Tongue (tissue), 2 donors: ENCODE data around the gene EIF1. TPM values are rescaled to one million over a fixed set of nuclear protein-coding genes. Genes with fewer than 3 reads are reported as not detected.
"Not testable (repeated sequence)": the region's sequence is repeated elsewhere in the genome, so short reads cannot be mapped to it uniquely, and the experiment has no call there.

Source experiments
- DNase-seq: peaks from one replicate; pipeline ENCODE4 v3.0.0-alpha.2; 2015
- total RNA-seq: library from RNA; depleted of rRNA; stranded (reverse); fragments of >200 nt; gene quantifications from one replicate; pipeline ENCODE4 v1.2.3, GENCODE V29; 2014

Gene EIF1
- 261 TPM for total RNA-seq

DNA sequence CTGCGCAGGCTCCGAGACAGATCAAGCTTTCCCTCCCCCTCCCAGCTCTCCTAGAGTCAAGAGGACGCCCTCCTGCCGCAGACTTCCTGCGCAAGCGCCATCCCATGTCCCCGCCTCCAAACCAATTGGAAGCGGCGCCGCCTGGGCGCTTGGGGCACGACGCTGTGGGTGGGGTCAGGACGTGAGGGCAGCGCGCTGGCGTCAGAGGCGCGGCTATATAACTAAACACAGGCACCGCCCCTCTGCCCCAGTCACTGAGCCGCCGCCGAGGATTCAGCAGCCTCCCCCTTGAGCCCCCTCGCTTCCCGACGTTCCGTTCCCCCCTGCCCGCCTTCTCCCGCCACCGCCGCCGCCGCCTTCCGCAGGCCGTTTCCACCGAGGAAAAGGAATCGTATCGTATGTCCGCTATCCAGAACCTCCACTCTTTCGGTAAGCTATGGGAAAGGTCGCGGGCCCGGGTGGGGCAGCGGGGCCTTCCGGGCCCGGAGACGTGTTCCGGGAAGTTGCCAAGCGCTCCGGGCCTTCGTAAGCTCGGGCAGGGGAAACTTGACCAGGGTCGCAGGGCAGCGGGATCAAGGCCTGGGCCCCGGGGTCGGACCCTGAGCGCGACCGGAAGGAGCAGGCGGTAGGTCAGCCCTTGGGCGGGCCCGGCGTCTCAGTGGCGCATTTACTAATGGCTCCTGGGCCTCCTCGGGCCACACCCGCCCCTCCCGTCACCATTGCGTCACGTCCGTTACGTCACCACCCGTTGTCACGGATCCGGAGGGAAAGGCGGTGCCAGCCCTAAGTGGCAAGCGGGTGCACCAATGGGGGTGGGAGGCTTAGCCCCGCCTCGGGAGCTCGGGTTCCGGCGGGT is at the start of gene EIF1:
TSS of gene EIF1 (plus strand) at position 245 of the 856 bp plus-strand sequence. CDS start at position 399, 154 bp downstream.
- peak; percentile 100 for DNase-seq

DNA sequence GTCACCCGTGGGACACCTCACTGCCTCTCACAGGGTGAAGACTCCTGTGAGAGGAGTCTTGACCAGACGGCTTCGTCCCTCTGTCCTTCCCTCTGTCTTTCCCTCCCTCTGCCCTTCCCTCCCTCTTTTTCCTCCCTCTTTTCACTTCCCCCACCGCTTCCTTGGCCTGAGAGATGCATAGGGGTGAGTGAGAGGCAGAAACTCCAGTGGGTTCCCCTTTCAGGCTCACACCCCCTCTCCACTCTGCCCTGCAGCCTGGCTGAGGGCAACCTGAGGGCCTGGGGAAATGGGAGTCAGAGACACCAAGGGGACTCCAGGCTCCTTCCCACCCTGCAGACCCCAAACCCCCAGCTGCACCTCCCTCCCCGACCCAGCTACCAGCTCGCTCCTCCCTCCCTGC is 49.7 kb upstream of the EIF1 start:
- no peak for DNase-seq

DNA sequence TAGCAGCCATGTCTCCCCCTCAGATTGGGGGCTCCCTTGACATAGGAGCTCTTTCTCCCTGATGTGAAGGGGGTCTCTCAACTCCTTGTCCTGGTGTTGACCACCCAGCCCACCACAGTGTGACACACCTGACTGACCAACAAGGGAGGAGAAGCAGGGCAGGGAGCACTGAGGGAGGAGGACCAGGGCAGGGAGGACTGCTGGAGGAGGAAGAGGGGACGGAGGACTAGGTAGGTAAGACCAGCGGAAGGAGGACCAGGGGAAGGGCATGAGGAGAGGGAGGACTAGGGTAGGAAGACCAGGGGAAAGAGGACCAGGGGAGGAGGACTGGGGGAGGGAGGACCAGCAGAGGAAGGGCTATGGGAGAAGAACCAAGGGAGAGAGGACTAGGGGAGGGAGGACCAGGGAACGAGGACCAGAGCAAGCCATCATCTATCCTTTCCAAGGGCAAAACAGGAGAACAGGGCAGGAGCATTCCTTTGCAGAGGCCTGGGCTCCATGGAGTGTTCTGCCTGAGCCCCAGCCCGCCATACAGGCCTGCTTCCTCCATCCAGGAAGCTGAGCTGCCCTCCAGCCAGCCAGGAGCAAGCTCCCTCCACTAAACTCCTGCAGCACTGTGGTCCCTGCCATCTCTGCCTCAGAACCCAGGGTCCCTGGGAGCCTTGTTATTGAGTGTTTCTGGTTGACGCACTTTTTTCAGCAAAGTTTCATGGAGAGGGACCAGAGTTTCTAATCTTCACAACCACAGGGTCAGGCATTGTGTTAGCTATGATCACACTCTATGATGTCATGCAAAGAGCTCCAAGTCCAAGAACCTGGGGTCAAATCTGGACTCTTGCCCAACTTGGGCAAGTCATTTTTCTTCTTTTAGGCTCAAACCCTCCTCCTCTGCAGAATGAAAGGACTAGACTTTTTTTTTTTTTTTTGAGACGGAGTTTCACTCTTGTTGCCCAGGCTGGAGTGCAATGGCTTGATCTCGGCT is 48.9 kb upstream of the EIF1 start:
- DNase-seq, result no peak

DNA sequence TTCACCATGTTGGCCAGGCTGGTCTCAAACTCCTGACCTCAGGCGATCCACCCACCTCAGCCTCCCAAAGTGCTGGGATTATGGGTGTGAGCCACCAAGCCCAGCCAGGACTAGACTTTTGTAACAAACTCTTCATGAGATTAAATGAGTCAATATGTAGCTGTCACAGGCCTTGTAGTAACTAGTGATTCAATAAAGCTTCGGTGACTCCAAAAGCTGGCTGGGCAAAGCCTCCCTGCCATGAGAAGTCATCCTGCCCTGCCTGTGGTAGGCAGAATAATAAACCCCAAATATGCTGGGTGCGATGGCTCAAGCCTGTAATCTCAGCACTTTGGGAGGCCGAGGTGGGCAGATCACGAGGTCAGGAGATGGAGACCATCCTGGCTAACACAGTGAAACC is 48.1 kb upstream of the EIF1 start:
- DNase-seq, result not testable (repeated sequence)

DNA sequence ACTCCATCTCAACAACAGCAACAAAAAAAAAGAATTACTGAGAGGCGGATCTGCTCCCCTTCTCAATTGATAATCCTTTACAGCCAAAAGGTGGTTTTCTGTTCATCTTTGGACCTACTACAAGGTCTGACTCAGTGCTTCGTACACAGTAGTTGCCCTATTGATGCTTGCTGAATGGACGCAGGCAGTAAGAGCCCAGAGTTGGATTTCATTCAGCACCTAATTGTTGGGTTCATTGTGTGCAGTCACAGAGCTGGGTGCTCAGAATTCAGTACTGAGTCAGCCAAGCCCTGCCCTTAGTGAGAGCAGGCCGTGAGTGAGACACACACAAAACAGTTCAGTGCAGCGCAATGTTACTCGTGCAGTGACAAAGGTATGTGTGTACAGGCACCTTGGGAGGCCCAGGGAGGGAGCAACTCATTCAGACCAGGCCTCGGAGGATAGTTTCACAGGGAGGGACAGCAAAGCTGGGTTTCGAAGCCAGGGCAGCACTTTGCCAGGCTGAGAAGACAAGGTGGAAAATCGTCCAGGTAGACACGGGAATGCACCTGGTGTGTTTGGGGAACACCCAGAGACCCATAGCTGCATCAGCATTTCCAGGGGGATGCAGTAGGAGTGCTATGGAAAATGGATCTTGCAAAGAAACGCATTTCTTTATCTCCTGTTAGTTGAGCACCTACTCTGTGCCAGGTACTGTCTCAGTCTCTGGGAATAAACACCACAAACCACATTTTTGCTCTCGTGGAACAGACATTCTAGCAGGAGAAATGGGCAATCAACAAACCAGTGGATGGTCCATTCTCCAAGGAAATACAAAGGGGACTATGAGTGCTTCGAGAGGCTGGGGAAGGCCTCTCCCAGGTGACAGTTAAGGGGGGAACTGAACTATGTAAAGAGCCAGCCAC is 46.2 kb upstream of the EIF1 start:
- DNase-seq, result no peak

DNA sequence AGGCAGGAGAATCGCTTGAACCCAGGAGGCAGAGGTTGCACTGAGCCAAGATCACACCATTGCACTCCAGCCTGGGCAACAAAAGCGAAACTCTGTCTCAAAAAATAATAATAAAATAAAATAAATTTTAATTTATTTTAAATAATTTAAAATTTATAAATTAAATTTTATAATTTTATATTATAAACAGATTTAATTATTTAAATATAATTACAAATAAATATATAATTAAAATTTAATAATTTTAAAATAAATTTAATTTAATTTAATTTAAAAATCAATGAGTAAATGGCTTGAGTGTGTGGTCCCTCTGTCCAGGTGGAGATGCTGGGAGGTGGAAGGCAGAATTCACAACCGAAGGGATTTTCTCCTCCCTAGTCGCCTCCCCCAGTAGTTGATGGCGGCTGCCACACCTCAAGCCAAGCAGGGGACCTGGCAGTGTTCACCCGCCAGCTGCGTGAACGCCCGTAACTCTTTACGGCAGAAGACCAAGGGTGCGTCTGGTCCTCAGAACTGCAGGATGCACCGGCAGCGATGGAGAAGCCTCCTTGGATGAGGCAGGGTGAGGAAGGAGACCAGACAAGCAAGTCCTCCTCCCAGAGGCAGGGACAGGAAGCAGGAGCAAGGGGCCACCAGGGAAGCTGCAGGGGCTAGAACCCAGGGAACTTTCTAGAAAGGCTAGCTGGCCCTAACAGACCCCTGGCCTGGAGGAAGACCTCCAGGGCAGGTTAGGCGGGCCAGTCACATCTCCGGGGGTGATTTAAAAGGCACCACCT is 41.5 kb upstream of the EIF1 start:
- DNase-seq, result no peak

DNA sequence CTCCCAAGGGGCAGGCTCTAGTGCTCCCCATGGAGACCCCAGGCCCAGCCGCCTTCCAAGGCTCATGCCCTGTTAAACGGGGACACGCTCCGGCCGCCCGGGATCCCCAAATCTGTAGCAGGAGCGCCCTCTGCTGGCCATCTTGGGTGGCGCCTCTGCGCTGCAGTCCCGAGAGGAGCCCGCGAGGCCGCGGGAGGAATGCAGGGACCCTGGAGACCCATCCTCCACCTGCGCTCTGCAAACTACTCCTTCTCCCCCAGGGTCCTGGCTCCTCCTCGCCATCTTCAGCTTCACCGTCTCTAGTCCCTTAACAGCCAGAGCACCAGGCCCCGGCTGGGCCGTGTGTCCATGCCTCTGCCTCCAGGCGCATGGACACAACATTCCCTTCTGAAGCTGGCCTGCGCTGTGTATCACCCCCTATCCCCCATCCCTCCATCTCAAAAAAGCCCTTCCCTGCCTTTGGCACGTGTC is 40.7 kb upstream of the EIF1 start:
- peak; percentile 92 for DNase-seq

DNA sequence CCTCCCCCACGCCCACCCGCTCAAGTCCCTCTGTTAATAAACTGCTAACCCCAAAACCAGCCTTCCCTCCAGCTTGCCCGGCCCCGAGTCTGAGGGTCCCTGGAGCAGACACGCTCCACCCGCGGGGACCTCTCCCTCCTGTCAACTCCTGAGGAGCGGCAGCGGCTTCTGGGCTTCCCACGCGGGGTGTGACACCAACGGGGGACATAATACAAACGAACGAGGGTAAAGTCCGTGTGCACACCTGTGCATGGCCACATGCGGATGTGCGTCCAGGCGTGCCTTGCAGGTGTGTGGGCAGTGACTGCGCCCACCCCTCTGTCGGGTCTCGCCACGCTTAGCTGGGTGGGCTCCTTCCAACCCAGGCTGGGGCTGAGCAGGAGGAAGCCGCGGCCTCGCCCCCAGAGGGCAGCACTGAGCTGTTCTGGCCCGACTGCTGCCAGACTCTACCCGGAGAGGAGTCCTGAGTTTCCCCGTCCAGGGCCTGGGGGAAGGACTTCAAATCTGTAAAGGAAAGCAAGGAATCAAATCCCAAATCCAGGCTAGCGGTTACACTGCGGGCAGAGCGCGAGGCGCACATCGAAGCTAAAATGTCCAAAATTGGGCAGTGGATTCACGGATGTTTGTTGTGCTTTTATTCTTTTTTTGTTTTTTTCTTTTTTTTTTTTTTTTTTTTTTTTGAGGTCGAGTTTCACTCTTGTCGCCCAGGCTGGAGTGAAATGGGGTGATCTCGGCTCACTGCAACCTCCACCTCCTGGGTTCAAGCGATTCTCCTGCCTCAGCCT is 40.1 kb upstream of the EIF1 start:
- peak; percentile 93 for DNase-seq

DNA sequence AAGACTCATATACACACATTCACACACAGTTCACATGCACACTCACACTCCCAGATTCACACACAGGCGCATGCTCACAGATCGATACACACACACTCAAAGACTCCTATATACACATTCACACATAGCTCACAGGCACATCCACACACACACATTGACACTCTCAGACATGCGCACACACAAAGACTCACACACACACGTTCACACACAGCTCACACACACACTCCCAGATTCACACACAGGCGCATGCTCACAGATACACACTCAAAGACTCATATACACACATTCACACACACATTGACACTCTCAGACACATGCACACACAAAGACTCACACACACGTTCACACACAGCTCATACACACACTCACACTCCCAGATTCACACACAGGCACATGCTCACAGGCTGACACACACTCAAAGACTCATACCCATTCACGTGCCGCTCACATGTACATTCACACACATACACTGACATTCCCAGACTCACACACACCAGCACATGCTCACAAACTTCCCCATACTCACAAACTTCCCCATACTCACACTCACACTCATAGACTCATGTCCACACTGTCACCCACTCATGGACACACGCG is 38.7 kb upstream of the EIF1 start:
- no peak for DNase-seq

DNA sequence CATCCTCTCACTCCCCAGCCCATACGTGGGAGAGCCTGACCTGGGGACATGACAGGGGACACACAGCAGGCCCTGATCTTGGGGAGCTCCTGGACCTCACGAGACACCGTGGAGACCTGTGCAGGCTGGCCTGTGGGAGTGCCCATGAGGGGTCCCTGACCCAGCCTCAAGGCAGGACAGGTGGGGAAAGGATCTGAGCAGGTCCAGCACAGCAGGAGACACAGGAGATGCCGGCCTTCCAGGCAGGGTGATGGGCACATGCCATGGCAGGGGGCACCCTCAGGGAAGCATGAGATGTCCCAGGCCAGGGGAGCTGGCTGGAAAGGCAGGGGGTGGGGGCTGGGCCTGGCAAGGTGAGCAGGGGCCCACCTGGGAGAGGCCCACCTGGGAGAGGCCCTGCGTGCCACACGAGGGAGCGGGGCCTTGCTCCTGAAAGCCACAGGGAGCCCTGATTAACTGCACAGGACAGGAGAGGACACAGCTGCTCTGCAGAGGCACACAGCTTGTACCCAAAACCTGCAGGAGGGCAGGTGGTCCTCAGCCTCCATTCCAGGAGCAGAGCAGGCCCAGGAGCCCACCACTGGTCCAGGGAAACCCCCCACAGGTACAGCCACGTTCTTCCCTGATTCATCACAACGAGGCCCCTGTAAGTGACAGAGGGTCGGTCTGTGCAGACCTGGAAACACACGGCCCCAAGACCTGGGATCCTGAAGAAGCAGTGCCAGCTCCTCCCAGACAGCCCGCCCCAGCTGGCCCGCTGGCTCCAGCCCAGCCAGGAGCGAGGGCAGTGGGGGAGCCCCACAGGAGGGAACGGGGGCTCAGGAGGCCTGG is 37.7 kb upstream of the EIF1 start:
- DNase-seq, result peak; percentile 95

DNA sequence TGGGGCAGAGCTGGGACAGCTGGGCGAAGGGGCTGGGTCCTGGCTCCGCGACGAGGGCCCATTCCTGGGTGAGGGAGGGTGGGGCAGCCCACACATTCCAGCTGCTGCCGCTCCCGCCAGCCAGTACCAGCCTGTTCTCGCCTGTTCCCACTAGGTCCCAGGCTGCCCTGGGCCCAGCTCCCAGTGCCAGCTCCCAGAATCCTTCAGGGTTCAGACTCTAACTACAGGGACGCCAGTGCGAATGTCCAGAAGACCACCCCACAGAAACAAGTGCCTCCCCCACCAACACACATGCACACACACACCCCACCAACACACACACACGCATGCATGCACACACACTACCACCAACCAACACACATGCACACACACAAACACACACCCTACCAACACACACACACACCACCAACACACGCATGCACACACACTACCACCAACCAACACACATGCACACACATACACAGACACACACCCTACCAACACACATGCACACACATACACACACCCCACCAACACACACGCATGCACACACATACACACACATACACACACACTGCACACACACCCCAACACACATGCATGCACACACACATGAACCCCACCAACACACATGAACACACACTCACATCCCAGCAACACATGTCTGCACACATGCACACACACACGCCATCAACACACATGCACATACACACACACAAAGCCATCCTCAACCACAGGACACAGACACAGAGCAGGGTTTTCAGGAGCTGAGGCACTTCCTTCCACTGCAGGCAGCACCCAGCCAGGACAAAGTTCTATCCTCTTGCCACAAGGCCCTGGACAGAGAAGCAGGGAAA is 36.8 kb upstream of the EIF1 start:
- DNase-seq, result no peak

DNA sequence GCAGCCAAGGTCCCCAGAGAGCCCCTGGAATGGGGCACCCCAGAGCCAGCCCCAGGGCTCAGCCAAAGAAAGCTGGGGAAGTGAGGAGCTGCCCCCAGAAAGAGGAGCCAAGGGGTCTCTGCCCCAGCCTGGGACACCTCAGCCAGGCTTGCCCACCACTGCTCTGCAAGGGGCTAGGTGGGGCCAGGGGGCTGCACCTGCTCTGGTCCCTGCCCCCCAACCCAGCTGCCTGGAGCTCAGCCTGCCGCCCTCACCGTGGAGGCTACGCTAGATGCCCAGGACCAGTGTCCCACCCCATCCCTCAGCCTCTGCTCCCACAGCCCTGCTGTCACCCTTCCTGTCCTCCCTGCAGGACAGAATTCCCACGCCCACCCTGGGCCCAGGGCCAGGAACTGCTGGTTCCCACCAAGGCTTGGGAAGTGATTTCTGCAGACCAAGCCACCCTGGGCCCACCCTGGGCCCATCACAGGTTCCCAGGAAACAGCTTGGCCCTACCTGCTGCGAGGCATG is 36.2 kb upstream of the EIF1 start:
- DNase-seq, result no peak

DNA sequence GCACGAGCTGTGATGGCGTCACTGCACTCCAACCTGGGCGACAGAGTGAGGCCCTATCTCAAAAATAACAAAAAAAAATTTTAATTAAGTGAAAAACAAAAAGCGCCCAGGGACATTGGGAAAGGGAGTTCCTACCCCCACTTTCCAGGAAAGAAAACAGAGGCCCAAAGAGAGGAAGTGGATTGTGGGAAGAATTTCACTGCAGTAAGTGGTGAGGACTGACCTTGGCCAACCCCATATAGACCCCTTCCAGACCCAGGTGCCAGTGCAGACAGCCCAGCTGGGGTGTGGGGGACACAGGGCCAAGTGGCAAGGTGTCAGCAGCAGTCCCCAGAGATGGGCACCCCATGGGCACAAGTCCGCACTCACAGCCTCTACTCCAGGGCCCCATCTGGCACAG is 35.3 kb upstream of the EIF1 start:
- DNase-seq, result no peak

DNA sequence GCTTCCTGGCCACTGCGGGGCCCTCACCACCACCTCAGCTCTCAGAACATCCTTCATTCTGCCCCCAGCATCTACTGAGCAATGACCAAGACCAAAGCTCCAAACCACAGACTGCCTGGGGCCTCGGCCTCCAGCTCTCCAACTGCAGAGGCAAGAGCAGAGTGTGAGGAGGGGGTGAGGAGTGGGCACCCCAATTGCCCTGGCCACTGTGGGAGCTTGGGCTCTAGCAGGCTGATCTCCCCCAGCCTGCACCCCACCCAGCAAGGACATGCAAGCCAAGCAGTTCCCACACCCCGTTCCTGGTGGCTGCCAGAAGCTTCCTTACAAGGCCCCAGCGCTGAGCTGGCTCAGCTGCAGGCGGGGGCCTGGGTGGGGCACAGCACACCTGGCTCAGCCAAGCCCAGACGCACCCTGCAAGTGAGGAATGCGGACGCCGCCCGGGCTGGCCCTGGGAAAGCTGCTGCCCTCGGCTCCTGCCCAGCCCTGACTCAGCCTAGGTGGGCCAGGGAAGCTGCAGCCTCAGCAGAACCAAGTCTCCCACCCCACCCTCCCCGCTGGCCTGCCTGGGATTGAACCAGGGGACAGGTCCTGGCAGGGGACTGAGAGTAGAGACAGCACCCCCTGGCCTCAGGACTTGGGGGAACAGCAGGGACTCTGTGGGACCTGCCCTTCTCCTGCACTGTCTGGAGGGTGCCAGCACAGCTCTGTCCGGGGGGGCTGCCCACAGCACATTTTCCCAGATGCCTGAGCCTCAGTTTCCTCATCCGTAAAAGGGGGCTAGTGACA is 34.6 kb upstream of the EIF1 start:
- peak; percentile 83 for DNase-seq

DNA sequence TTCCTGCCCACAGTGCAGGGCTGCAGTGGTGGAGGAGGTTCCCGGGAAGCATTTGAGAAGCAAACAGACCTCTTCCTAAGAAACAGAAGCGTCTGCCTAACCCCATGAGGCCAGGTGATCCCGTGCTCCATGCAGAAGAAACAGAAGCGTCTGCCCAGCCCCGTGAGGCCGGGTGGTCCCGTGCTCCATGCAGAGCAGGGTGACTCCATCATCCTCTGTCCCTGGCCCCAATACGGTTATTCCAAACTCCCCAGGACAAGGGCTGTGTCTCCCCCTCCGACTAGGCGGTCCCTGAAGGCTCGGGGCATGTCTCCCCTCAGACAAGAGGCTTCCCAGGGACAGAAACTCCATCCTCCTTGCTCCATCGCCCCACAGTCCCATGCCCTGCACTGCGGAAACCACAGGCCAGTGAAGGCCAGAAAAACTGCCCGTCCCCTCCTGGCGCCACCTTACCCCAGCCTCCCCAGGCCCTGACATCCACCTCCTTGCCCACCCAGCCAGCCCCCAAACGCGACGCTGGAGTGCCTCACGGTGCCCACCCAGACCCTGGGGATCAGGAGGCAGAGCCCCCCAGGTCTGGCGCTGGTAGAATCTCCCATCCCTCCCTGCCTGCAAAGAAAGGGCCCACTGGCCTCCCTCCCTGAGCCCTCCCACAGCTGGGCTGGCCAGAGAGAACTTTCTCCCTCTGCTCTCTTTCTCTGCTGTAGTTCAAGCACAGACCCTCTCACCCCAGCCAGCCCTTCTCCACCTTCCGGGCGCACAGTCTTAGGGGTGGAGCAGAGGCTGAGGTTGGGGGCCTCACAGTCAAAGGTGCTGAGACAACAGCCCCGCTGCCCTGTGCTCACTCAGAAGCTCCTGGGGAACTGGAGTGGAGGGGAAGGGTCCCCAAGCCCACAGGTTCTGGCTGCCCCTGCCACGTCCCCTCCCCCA is 33.7 kb upstream of the EIF1 start:
- no peak for DNase-seq
